ENCODE results near the gene CXCL17. TPM values are rescaled to one million over a fixed set of nuclear protein-coding genes. Genes with fewer than 3 reads are reported as not detected.

CXCL17 gene
- total RNA-seq, 1 donor from 2014 or later: not detected

DNA sequence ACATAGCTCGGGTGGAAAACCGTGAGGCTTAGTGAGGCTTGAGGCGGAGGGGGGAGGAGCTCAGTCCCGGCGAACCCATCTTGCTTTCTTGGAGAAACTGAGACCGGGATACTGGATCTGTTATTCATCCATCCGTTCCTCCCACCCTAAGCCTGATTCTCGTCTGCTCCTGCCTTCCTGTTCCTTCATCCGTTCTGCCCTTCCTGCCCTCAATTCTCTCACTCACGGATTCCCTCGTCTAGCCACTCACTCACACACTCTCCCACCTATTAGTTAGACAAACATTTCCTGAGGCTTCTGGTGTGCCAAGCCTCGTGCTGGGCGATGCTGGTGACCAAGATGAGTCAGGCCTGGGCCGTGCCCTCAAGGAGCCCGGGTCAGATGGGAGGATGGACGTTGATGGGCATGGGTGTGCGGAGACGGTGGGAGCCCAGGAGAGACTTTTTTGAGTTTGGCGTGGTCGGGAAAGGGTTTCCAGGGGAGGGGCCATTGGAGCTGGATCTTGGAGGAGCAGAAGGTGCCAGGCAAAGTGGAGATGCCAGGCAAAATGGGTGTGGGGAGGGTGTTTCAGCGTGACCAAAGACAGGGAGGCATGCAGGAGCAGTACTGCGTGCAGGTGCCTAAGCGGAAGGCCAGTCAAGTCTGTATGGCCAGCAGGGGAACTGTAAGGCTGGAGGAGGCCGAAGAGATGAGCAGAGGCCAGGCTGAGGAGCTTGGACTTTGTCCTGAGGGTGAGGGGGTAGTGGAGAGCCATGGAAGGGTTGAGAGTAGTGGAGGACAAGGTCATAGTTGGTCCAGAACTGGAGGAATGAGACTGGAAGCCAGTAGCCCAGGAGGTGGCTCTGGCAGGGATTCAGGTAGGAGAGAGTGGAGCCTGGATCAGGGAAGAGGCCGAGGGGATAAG lies 45.2 kb downstream of the CXCL17 start:
- DNase-seq (ENCODE audit: low spot score): no peak
- intact Hi-C loops (cut with micrococcal nuclease): loop anchor here (1.0 to 2.0 kb wide), 3 partner anchors 72 to 289 kb away; partner anchors contain the start of gene MEGF8
- Mint-ChIP-seq H3K4me1 (ENCODE audit: low read depth) (peaks cover 38% of the 10 kb centered on the region), H3K9me3 (no peaks in the 10 kb centered on the region), H3K4me3 (peak overlapping the region; percentile 89), H3K27ac (peak overlapping the region; percentile 93), H3K27me3 (ENCODE audit: insufficient read depth) (peaks cover 2% of the 10 kb centered on the region), H3K36me3 (ENCODE audit: low read depth) (peaks cover 11% of the 10 kb centered on the region)

- Mint-ChIP-seq H3K36me3 (ENCODE audit: low read depth) (peaks cover 8% of the 10 kb centered on the region), H3K4me3 (peak overlapping the region; percentile 89), H3K27me3 (ENCODE audit: insufficient read depth) (peaks cover 5% of the 10 kb centered on the region), H3K27ac (peak overlapping the region; percentile 93), H3K4me1 (ENCODE audit: low read depth) (peaks cover 34% of the 10 kb centered on the region), H3K9me3 (no peaks in the 10 kb centered on the region)
- intact Hi-C loops (cut with micrococcal nuclease): loop anchor here (1.0 to 2.0 kb wide), 5 partner anchors 9 to 288 kb away; partner anchors contain the start of gene MEGF8
- DNase-seq (ENCODE audit: low spot score): peak; percentile 97
Measured at GRCh38 chr19:42396381-42397262, 46.1 kb downstream of the CXCL17 start.

DNA sequence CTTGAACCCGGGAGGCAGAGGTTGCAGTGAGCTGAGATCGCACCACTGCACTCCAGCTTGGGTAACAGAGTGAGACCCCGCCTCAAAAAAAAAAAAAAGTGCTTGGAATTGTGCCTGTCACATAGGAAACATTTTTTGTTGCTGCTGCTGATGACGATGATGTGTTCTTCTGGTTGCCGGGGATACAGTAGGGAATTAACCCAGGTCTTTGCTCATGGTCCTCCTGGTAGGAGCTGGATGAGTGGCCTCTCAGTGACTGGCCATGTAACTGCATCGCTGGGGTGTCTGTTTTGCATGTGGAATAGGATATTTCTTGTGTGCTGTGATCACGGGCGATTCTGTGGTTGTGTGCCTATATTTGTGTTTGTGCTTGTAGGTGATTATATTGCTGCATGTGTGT lies 48.0 kb downstream of the CXCL17 start:
- Mint-ChIP-seq H3K4me1 (ENCODE audit: low read depth) (peaks cover 21% of the 10 kb centered on the region), H3K27me3 (ENCODE audit: insufficient read depth) (peaks cover 16% of the 10 kb centered on the region), H3K36me3 (ENCODE audit: low read depth) (peaks cover 3% of the 10 kb centered on the region), H3K9me3 (no peaks in the 10 kb centered on the region), H3K4me3 (peak overlapping the region; percentile 8), H3K27ac (no peak overlapping the region)
- intact Hi-C loops (cut with micrococcal nuclease): no loop called here
- DNase-seq (ENCODE audit: low spot score): no peak

- Mint-ChIP-seq H3K4me3 (no peak overlapping the region), H3K36me3 (ENCODE audit: low read depth) (no peaks in the 10 kb centered on the region), H3K9me3 (no peaks in the 10 kb centered on the region), H3K27me3 (ENCODE audit: insufficient read depth) (peaks cover 26% of the 10 kb centered on the region), H3K4me1 (ENCODE audit: low read depth) (peaks cover 10% of the 10 kb centered on the region), H3K27ac (no peak overlapping the region)
- no peak for DNase-seq (ENCODE audit: low spot score)
- intact Hi-C loops (cut with micrococcal nuclease): no loop called here
Measured at GRCh38 chr19:42392165-42392564, 50.6 kb downstream of the CXCL17 start.

DNA sequence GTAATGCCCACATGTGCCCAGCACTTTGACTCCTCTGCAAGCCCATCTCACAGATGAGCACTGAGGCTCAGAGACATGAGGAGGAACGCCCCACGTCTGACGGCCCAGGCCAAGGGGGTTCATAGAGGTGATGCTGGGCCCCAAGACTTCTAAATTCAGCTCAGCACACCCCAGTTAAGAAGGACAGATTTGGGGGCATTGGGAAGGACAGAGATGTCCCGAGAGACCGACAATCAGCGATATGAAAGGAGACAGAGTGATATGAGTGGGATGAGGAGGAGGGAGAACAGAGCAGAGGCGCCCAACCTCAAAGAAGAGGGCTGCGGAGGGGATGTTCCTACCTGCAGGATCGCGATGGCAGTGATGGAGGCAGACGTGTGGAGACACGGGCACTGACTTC lies 52.8 kb downstream of the CXCL17 start, which contains the start of gene CNFN:
Gene CNFN, minus strand, starts transcription at position 399 of the 400 bp plus-strand sequence. CDS start 1,260 bp downstream, outside the sequence.
- Mint-ChIP-seq H3K9me3 (no peaks in the 10 kb centered on the region), H3K27ac (no peak within 1 kb of the TSS), H3K27me3 (ENCODE audit: insufficient read depth) (peaks cover 34% of the 10 kb centered on the region), H3K4me1 (ENCODE audit: low read depth) (peaks cover 6% of the 10 kb centered on the region), H3K36me3 (ENCODE audit: low read depth) (no peaks in the 10 kb centered on the region), H3K4me3 (no peak within 1 kb of the TSS)
- no peak for DNase-seq (ENCODE audit: low spot score)
- intact Hi-C loops (cut with micrococcal nuclease): no loop called here

DNA sequence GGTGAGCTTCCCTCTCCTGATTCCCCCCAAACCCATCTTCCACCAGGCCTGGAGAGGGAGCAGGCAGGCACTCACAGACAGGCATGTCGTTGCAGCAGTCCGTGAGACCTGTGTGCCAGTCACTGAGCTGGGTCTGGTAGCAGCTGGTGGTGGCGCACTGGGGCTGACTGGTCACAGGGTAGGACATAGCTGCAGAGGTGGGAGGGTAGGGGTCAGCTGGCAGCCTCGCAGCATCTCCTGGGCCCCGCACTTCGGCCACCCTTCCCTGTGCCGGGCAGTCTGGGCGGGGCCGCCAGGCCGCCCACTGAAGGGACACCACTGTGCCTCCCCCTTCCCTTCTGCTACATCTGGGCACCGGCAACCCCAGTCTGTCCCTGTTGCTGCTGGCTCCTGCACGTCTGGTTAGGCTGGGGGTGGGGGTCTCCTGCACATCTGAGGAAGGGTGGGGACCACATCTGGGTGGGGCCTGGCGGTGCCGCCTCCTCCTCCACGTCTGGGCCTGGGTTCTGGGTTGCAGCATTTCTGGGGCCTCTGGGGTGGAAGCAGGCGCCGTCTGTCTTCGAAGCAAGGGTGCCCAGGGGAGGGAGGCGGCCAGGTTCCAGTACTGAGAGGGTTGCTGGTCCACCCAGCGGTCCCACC lies 53.8 kb downstream of the CXCL17 start:
- peaks cover 6% of the 10 kb centered on the region for H3K4me1 Mint-ChIP-seq (ENCODE audit: low read depth)
- H3K4me3 Mint-ChIP-seq: no peak overlapping the region
- DNase-seq (ENCODE audit: low spot score): no peak
- no peaks in the 10 kb centered on the region for H3K36me3 Mint-ChIP-seq (ENCODE audit: low read depth)
- intact Hi-C loops (cut with micrococcal nuclease): no loop called here
- H3K27me3 Mint-ChIP-seq (ENCODE audit: insufficient read depth): peaks cover 34% of the 10 kb centered on the region
- H3K9me3 Mint-ChIP-seq: no peaks in the 10 kb centered on the region
- H3K27ac Mint-ChIP-seq: no peak overlapping the region

- DNase-seq (ENCODE audit: low spot score): peak; percentile 57
Measured at GRCh38 chr19:42386974-42387707, 55.6 kb downstream of the CXCL17 start.

DNA sequence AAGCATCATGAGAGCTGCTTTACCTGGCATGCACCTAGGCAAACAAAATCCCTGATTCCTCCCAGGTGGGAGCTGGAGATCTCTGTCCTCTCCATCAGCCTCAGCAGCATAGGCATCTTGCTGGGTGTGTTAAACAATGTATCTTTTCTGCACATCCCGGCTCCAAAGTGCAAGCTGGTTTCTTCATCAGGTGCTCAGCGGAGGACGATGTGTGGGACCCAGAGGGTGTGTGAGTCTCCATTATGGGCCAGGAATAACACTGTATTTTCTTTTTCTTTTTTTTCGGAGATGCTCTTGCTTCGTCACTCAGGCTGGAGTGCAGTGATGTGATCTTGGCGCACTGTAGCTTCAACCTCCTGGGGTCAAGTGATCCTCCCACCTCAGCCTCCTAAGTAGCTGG lies 62.6 kb downstream of the CXCL17 start:
- no peaks in the 10 kb centered on the region for H3K4me1 Mint-ChIP-seq (ENCODE audit: low read depth)
- no peaks in the 10 kb centered on the region for H3K9me3 Mint-ChIP-seq
- no peak overlapping the region for H3K27ac Mint-ChIP-seq
- H3K36me3 Mint-ChIP-seq (ENCODE audit: low read depth): no peaks in the 10 kb centered on the region
- intact Hi-C loops (cut with micrococcal nuclease): no loop called here
- H3K27me3 Mint-ChIP-seq (ENCODE audit: insufficient read depth): peaks cover 5% of the 10 kb centered on the region
- DNase-seq (ENCODE audit: low spot score): no peak
- no peak overlapping the region for H3K4me3 Mint-ChIP-seq

More at GRCh38 chr19:42386974-42387707, 55.6 kb downstream of the CXCL17 start:
- Mint-ChIP-seq H3K36me3 (ENCODE audit: low read depth) (no peaks in the 10 kb centered on the region), H3K27ac (no peak overlapping the region), H3K9me3 (no peaks in the 10 kb centered on the region), H3K4me1 (ENCODE audit: low read depth) (peaks cover 6% of the 10 kb centered on the region), H3K4me3 (peak overlapping the region; percentile 21), H3K27me3 (ENCODE audit: insufficient read depth) (peaks cover 35% of the 10 kb centered on the region)
- intact Hi-C loops (cut with micrococcal nuclease): loop anchor here (1.0 to 2.0 kb wide), 2 partner anchors 9 to 46 kb away; no protein-coding TSS in a partner anchor

Other genes with a start within 250 kb of the CXCL17 start
- gene DEDD2, start 225.3 kb downstream of the CXCL17 start, total RNA-seq: 36.9 and 37.9 TPM in 2 replicates
- gene ZNF526, start 222.6 kb downstream of the CXCL17 start, total RNA-seq: 18.4 and 18.5 TPM in 2 replicates
- gene GSK3A, start 200.3 kb downstream of the CXCL17 start, total RNA-seq: 56.6 and 57.2 TPM in 2 replicates
- 71.9 and 78.4 TPM in 2 replicates for gene ERF, start 187.8 kb downstream of the CXCL17 start, total RNA-seq
- gene CIC, start 173.7 kb downstream of the CXCL17 start, total RNA-seq: 66.9 and 68.0 TPM in 2 replicates
- 1.0 and 1.4 TPM in 2 replicates for gene PRR19, start 140.8 kb downstream of the CXCL17 start, total RNA-seq
- 48.7 and 50.1 TPM in 2 replicates for gene PAFAH1B3, start 140.3 kb downstream of the CXCL17 start, total RNA-seq
- gene TMEM145, start 129.6 kb downstream of the CXCL17 start, total RNA-seq: 0.56 and 2.1 TPM in 2 replicates
- 7.5 and 7.8 TPM in 2 replicates for gene MEGF8, start 117.3 kb downstream of the CXCL17 start, total RNA-seq
- gene CNFN, start 52.6 kb downstream of the CXCL17 start, total RNA-seq: not detected in 2 replicates
- gene LIPE, start 15.6 kb downstream of the CXCL17 start, total RNA-seq: 32.8 and 38.5 TPM in 2 replicates
- gene CEACAM1, start 85.5 kb upstream of the CXCL17 start, total RNA-seq: 8.2 and 9.6 TPM in 2 replicates
- not detected in 2 replicates for gene CEACAM8, start 152.0 kb upstream of the CXCL17 start, total RNA-seq

Measured in activated T-helper 1 cell treated with anti-CD3 and anti-CD28 coated beads, Interleukin-12 subunit alpha, Interleukin-12 subunit beta, Interleukin-2, Interleukin-4 antibody, amounts not matched to agents 30 ng/mL and 10 ng/mL and 1 ng/mL, durations not matched to agents 14 hours and 24 hours and 36 hours (primary cell).